Liver (tissue), 3 donors: ENCODE results near the gene RSU1.

Source experiments
- EGR1 ChIP-seq, 2 donors: IDR thresholded peaks; 2 replicates each; pipeline ENCODE4 v1.6.1; 2016 to 2018; ENCODE audit warnings: antibody characterized with exemption in 2 of 2, low read depth in 2 of 2
- GABPA ChIP-seq, 2 donors: IDR thresholded peaks in 1 of 2; conservative IDR thresholded peaks in 1 of 2; 2 replicates each; pipeline ENCODE4 v1.6.1; 2016; ENCODE audit warnings: antibody characterized with exemption in 2 of 2, mild to moderate bottlenecking in 1 of 2, moderate library complexity in 1 of 2
- HNF4A ChIP-seq, 2 donors: conservative IDR thresholded peaks; 2 replicates each; pipeline ENCODE4 v1.6.1; 2016; ENCODE audit warnings: antibody characterized with exemption in 2 of 2, mild to moderate bottlenecking in 2 of 2
- JUND ChIP-seq, 2 donors: IDR thresholded peaks; 2 replicates each; pipeline ENCODE4 v1.6.1; 2016; ENCODE audit warnings: antibody characterized with exemption in 2 of 2
- RAD21 ChIP-seq, 2 donors: IDR thresholded peaks; 2 replicates each; pipeline ENCODE4 v1.6.1; 2016; ENCODE audit warnings: antibody characterized with exemption in 2 of 2, mild to moderate bottlenecking in 2 of 2
- SP1 ChIP-seq: IDR thresholded peaks from 2 replicates; pipeline ENCODE4 v1.6.1; 2018; ENCODE audit warnings: antibody characterized with exemption, mild to moderate bottlenecking
- TAF1 ChIP-seq: conservative IDR thresholded peaks from 2 replicates; pipeline ENCODE4 v1.6.1; 2016; ENCODE audit warnings: antibody characterized with exemption, mild to moderate bottlenecking
- YY1 ChIP-seq: IDR thresholded peaks from 2 replicates; pipeline ENCODE4 v1.6.1; 2016; ENCODE audit warnings: antibody characterized with exemption, mild to moderate bottlenecking
- TF ChIP-seq, protein P1 (sequence below): fragments of 150-350 bp; IDR thresholded peaks from 2 replicates; pipeline ENCODE4 v1.5.1; 2017; ENCODE audit warnings: improper control_type of control experiment, low read depth, low read length; ENCODE audit not compliant: missing input control
- TF ChIP-seq, protein P2 (sequence below): IDR thresholded peaks from 2 replicates; pipeline ENCODE4 v1.6.1; 2016; ENCODE audit warnings: antibody characterized with exemption
- TF ChIP-seq, protein P3 (sequence below): IDR thresholded peaks from 2 replicates; pipeline ENCODE4 v1.6.1; 2016; ENCODE audit warnings: antibody characterized with exemption, mild to moderate bottlenecking
- TF ChIP-seq, protein P4 (sequence below): IDR thresholded peaks from 2 replicates; pipeline ENCODE4 v1.6.1; 2016; ENCODE audit warnings: antibody characterized with exemption
- donor health status: healthy.
- donor health status: healthy.

DNA sequence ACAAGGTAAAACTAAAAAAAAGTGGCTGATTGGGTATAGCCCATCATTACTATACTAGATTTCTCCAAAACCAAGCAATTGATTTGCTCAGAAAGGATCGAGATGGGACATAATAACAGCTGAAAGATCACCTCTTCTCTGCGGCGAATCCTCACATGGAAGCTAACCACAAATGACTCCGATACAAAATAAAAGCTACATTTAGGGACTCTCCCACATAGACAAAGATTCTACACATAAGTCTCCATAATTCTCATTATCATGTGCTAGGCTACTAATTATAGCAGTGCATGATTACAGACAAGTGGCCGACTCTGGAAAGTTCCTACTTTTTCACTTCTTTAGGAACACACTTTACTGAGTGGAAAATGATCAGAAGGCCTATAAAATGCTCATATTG, 116.9 kb downstream of the RSU1 start:
- TF ChIP-seq, protein P1, sequence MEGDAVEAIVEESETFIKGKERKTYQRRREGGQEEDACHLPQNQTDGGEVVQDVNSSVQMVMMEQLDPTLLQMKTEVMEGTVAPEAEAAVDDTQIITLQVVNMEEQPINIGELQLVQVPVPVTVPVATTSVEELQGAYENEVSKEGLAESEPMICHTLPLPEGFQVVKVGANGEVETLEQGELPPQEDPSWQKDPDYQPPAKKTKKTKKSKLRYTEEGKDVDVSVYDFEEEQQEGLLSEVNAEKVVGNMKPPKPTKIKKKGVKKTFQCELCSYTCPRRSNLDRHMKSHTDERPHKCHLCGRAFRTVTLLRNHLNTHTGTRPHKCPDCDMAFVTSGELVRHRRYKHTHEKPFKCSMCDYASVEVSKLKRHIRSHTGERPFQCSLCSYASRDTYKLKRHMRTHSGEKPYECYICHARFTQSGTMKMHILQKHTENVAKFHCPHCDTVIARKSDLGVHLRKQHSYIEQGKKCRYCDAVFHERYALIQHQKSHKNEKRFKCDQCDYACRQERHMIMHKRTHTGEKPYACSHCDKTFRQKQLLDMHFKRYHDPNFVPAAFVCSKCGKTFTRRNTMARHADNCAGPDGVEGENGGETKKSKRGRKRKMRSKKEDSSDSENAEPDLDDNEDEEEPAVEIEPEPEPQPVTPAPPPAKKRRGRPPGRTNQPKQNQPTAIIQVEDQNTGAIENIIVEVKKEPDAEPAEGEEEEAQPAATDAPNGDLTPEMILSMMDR, result no peak
- TF ChIP-seq, protein P2, sequence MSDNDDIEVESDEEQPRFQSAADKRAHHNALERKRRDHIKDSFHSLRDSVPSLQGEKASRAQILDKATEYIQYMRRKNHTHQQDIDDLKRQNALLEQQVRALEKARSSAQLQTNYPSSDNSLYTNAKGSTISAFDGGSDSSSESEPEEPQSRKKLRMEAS, result no peak
- no peak for TF ChIP-seq TAF1
- TF ChIP-seq GABPA (IDR thresholded peaks at IDR 0.05 in 1 of 2, conservative IDR thresholded peaks at IDR 0.05 in 1 of 2), result no peak
- TF ChIP-seq YY1, result no peak
- no peak for TF ChIP-seq JUND (IDR thresholded peaks at IDR 0.05)
- TF ChIP-seq RAD21 (IDR thresholded peaks at IDR 0.05), result no peak
- TF ChIP-seq HNF4A (conservative IDR thresholded peaks at IDR 0.05), result no peak
- TF ChIP-seq, protein P3, sequence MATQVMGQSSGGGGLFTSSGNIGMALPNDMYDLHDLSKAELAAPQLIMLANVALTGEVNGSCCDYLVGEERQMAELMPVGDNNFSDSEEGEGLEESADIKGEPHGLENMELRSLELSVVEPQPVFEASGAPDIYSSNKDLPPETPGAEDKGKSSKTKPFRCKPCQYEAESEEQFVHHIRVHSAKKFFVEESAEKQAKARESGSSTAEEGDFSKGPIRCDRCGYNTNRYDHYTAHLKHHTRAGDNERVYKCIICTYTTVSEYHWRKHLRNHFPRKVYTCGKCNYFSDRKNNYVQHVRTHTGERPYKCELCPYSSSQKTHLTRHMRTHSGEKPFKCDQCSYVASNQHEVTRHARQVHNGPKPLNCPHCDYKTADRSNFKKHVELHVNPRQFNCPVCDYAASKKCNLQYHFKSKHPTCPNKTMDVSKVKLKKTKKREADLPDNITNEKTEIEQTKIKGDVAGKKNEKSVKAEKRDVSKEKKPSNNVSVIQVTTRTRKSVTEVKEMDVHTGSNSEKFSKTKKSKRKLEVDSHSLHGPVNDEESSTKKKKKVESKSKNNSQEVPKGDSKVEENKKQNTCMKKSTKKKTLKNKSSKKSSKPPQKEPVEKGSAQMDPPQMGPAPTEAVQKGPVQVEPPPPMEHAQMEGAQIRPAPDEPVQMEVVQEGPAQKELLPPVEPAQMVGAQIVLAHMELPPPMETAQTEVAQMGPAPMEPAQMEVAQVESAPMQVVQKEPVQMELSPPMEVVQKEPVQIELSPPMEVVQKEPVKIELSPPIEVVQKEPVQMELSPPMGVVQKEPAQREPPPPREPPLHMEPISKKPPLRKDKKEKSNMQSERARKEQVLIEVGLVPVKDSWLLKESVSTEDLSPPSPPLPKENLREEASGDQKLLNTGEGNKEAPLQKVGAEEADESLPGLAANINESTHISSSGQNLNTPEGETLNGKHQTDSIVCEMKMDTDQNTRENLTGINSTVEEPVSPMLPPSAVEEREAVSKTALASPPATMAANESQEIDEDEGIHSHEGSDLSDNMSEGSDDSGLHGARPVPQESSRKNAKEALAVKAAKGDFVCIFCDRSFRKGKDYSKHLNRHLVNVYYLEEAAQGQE, result no peak
- TF ChIP-seq, protein P4, sequence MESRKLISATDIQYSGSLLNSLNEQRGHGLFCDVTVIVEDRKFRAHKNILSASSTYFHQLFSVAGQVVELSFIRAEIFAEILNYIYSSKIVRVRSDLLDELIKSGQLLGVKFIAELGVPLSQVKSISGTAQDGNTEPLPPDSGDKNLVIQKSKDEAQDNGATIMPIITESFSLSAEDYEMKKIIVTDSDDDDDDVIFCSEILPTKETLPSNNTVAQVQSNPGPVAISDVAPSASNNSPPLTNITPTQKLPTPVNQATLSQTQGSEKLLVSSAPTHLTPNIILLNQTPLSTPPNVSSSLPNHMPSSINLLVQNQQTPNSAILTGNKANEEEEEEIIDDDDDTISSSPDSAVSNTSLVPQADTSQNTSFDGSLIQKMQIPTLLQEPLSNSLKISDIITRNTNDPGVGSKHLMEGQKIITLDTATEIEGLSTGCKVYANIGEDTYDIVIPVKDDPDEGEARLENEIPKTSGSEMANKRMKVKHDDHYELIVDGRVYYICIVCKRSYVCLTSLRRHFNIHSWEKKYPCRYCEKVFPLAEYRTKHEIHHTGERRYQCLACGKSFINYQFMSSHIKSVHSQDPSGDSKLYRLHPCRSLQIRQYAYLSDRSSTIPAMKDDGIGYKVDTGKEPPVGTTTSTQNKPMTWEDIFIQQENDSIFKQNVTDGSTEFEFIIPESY, result no peak
- TF ChIP-seq SP1, result no peak
- no peak for TF ChIP-seq EGR1 (IDR thresholded peaks at IDR 0.05; ENCODE audit: low read depth in 2 of 2)
